HG03139 (cell line): ENCODE measurements around the gene SMYD3.

Source experiments
- ATAC-seq: cut with Tn5 transposase; IDR thresholded peaks from one replicate; pipeline ENCODE4 v1.9.1; 2021; ENCODE audit not compliant: unreplicated experiment

SMYD3 gene

DNA sequence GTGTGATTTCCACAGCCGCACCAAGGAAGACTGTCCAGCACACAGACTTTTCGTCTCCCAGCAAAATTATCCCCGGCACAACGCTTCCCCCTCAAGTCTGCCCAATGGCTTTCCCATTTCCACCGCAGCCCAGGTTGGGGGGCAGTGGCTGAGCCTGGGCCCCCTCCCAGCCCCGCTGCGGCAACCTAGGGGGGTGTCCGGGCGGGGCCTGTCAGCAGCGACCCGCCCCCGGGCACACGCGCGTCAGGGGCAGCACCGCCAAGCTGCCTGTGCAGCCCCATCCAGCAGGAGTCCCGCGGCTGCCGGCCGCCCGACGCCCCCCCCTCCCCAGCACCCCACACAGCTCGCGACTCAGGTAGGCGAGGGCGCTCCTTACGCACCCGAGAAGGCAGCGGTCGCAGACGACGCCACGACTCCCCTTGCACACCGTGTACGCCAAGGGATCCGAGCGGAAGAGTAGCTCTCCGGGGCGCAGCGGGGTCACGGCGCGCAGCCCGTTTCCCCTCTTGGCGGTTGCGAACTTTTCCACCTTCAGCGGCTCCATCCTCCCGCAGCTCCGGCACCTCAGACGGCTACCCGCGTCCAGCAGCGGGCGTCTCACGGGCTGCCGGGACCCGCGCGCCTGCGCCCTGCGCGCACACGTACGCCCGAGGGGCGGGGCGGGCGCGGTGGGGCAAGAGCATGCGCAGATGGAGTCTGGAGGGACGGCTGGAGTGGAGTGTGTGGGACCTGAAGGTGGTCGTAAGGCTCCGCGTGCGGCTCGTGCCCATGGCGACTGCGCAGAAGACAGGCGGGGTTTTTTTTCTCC is at the start of gene SMYD3:
TSS of gene SMYD3 (minus strand) at position 606 of the 808 bp plus-strand sequence.
- peak; percentile 82 for ATAC-seq

GRCh38 chr1:246554201-246554600 is 47.1 kb upstream of the SMYD3 start:
- ATAC-seq: no peak

DNA sequence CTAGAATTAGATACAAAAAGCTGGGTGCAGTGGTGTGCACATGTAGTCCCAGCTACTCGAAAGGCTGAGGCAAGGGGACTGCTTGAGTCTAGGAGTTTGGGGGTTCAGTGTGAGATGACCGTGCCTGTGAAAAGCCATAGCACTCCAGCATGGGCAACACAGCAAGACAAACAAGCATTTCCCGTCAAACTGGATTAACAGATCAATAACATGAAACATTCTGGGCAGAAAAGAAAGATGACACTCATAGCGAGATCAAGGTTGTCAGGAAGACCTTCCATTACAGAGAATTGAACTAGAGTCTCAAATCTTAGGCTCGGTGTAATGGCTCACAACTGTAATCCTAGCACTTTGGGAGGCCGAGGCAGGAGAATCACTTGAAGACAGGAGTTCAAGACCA is 45.0 kb upstream of the SMYD3 start:
- ATAC-seq: no peak

DNA sequence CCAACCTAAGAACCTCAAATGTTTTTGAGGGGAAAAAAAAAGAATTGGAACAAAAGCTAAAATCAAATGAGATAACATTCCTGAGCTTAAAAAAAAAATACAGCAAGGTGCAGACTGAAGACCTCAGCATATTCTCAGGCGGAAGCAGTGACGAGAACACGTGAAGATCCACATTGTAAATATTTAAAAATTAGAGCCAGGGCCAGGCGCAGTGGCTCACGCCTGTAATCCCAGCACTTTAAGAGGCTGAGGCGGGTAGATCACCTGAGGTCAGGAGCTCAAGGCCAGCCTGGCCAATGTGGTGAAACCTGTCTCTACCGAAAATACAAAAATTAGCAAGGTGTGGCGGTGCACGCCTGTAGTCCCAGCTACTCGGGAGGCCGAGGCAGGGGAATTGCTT is 43.3 kb upstream of the SMYD3 start:
- ATAC-seq: no peak

DNA sequence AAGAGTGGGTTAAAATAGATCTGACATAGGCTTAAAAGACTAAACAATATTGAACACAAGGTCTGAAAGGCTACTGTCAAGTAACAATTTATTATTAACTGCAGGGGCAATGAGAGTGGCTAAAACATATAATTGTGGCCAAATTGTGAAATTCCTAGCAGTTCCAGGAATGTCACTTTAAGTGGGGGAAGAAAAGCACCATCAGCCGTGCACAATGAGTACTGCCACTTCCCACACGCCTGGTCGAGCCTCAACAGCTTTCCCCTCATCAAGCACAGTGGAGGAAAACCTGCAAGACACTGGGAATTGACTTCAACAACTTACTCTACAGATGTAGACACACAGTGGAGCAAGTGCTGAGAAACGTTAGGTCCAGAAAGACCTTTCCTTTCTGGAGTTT is 42.6 kb upstream of the SMYD3 start:
- ATAC-seq: no peak

GRCh38 chr1:246544001-246544400 is 36.9 kb upstream of the SMYD3 start:
- ATAC-seq: no peak

GRCh38 chr1:246540738-246541491 is 33.8 kb upstream of the SMYD3 start:
- ATAC-seq: no peak

- ATAC-seq: no peak
Measured at GRCh38 chr1:246537887-246538286, 30.8 kb upstream of the SMYD3 start.

GRCh38 chr1:246537441-246537840 is 30.4 kb upstream of the SMYD3 start:
- ATAC-seq: no peak

DNA sequence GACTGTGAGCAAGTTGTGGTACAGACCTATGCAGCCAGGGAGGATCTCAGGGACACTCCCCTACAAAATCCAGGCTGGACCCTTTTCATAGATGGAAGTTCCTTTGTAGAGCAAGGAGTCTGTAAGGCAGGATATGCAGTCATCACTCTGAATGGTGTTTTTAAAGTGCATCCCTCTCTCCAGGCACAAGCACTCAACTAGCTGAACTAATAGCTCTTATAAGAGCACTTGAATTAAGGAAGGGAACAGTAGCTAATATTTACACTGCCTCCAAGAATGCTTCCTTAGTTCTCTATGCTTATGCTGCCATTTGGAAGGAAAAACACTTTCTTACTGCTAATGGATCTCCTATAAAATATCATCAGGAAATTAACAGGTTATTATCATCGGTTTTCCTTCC is 27.0 kb upstream of the SMYD3 start:
- ATAC-seq: no peak

DNA sequence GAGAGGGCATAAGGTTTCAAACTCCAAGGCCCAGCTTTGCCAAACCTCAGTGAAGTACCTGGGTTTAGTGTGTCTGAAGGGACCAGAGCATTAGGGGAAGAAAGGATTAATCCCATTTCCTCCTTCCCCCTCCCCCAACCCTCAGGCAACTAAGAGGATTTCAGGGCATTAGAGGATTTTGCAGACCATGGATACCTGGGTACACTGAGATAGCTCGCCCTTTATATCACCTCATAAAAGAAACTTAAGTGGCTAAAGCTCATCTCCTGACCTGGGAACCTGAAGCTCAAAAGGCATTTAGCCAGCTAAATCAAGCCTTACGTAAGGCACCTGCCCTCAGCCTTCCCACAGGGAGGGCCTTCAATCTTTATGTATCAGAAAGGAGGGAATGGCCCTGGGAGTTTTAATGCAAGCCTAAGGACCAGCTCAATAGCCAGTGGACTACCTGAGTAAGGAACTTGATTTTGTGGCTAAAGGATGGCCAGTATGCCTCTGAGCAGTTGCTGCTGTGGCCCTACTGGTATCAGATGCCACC is 26.4 kb upstream of the SMYD3 start:
- no peak for ATAC-seq

DNA sequence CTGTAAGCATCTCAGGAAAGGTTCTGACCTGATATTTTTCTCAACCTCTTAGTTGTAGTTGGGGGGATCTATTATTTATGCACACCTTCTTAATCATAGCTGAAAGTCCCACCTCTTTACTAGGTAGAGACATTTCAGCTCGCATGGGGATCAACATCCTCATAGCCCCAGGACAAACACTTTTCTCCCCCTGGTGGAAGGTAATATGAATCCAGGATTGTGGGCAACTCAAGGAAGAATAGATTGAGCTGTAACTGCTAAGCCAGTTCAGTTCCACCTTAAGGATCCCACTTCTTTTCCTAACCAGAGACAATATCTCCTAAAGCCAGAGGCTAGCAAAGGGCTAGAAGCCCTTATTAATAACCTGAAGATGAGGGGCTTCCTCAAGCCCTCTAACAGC is 25.4 kb upstream of the SMYD3 start:
- ATAC-seq: no peak

- no peak for ATAC-seq
Measured at GRCh38 chr1:246530482-246530881, 23.4 kb upstream of the SMYD3 start.

DNA sequence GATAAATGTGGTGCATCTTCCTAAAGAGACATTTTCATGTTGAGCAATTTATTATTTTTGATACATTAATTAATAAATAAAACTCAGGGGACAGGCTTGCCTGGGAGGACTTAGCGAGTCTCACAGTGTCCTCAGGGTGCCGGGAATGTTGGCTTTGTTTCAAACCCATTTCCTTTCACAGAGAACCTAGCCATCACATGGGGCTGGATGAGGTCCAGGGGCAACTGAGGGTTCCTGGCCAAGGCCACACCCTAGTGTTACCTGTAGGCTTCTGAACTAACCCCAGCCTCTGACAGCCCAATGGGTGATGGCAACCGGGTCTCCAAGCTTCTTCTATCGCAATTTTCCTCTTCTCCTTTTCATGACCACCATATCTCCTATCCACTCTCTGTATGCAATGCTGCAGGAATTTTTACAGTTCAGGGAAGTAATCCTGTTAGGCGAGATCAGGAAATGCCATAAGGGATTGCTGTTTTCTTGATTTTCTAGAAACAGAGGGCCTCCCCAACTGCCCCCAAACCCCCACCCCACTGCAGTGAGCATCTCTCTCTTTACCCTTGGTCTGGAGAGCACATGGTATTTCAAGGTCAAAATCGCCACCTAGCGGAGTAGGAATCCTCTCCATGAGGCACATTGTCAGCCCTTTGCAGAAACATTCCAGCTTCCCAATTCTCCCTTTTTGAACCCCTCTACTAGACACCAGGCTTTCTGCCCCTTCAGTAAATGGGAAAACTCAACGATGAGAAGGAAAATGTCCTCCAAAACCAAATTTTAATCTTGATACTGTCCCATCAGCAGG is 22.1 kb upstream of the SMYD3 start:
- no peak for ATAC-seq

DNA sequence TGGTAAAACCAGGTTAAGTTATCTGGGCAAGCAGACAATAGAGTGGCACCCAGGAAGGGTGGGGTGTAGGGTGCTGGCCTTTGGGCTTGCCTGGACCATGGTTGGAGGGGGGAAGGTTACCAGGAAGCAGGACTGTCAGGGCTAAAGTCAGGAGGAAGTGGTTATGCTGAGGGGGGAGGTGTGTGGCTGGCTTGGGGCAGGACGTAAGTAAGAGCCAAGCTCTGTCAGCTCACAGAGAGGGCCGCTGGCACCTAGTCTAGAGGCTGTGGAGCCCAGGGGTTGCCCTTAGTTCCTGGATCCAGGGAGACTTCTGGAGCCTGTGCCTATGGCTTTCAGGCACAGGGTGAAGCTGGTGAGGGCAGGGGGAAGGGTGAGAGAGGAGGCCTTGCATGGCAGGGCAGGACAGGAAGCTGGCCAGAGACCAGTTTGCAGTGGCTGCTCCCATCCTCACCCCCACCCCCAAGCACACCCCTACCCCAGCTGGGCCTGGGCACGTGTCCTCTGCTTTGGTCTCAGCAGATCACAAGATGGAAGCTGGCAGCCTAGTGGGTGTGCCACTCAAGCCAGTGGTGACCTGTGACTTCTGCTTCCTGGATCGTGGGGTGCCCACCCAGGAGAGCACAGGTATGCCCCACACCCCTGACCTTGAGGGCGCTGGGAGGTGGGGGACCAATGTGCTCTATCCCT is 20.5 kb upstream of the SMYD3 start:
- peak; percentile 84 for ATAC-seq

DNA sequence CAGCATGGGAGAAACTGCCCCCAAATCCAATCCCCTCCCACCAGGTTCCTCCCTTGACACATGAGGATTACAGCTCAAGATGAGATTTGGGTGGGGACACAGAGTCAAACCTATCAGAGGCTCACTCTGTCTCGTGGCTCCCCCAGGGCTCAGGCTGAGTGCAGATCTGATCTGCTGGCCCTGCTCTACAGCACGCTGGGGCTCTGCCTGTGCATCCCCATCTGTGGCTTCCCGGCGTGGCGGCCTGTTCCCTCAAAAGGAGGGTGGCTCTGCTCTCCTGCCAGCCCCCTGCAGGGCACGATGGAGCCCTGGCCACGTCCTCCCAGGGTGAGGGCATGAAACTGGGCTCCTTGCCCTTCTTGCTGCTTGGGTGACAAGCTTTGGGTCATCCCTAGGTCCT is 19.8 kb upstream of the SMYD3 start:
- no peak for ATAC-seq

DNA sequence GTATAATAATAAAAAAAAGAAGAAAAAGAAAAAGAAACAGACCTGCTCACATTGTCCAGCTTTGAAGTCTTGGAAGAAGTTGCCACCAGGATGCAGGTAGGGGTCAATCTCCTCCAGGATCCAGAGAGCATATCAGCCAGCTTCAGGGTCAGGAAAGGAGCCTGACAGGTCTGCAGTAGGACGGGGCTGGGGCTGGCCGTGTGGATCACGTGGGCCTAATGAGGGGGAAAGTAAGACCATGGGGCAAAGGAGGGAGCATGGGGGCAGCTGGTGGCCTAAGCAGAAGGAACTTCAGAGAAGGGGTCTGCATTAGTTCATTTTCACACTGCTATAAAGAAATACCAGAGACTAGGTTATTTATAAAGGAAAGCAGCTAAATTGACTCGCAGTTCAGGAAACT is 19.3 kb upstream of the SMYD3 start:
- ATAC-seq: no peak

DNA sequence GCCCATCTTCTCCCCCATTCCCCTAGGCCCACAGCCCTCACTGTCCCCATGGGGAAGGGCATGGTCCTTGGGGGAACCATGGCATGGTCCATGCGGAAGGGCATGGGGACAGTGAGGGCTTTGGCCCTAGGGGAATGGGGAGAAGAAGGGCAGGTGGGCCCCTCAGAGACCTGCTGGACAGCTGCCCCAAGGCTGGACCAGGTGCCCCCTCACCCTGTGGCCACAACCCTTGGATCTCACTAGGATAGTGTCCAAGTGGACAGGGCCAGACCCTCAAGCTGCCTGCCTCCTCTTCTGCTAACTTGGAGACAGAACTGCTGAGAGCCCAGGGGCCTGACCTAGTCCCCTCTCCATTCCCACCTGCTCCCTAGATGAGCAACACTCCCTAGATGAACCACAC is 12.4 kb upstream of the SMYD3 start:
- ATAC-seq: no peak

DNA sequence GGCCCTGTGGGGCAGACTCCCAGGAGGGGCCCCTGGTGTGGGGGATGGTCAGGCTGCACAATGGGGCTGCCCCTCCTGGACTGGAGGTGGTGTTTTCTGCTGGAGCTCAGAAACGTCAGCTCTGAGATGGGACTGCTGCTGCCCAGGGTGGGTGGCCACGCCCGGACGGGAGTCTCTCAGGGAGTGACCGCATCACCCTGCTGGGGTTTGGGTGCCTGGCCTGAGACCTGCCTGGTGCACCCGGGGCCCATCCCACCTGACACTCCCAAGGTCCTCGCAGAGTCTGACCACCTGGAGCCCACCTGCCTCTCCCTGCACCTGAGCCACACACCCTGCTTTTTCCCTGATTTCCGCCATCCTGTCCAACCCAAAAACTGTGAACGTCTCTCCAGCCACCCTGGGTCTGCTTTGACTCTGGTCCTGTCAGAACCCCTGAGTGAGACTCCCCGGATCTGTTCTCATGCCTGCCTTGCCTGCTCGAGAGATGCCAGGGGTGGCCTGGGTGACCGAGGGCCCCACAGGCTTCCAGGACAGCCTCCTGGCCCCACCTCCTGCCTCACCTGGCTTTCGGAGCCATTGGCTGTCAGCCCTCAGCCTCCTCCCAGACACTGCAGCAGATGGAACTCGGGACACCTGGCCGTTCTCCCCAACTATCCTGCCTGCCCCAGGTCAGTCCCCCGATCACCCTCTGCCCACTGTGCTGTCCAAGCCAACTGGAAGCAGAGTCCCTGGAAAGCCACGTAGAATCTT is 11.6 kb upstream of the SMYD3 start:
- ATAC-seq: no peak

DNA sequence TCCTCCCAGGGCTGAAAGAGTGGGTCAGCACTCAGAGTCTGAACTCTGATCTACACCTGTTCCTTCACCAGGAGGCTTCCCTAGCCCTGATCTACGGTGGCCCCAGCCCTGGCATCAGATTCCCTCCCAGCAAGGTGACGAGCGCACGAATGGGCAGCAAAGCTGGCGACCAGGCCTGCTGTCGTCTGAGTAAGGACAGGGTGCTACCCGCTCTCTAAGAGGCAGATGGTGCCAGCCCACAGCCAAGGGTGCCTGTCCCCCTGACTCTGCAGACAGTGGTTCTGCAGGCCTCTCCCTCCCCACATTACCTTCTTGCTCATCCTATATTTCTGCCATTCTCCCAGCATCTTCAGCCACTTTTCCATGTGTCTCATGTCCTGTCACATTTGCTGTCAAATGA is 10.3 kb upstream of the SMYD3 start:
- no peak for ATAC-seq
